B cell (primary cell): ENCODE data around the gene SLTM. TPM values are rescaled to one million over a fixed set of nuclear protein-coding genes. Genes with fewer than 3 reads are reported as not detected.
"Not testable (repeated sequence)": the region's sequence is repeated elsewhere in the genome, so short reads cannot be mapped to it uniquely, and the experiment has no call there.

Experiments
- ATAC-seq: fragments of 200-7000 bp; cut with Tn5 transposase; one replicate; pipeline ENCODE4 v1.10.0; 2021; ENCODE audit warnings: low read depth, mild to moderate bottlenecking, moderate number of reproducible peaks, moderate library complexity
- CTCF ChIA-PET: fragments of 350-600 bp; sonication (Branson Sonifier 250); formaldehyde crosslinking; loops from one replicate; lab custom pipeline; 2021; ENCODE audit warnings: antibody characterized with exemption, inconsistent platforms; lab: Charles Lee
- POLR2A ChIA-PET: fragments of 350-600 bp; sonication (Branson Sonifier 250); formaldehyde crosslinking; loops from one replicate; lab custom pipeline; 2021; ENCODE audit warnings: antibody characterized with exemption; lab: Charles Lee
- DNase-seq: peaks from one replicate; pipeline ENCODE4 v3.0.0; 2013
- H2AFZ ChIP-seq: 2 replicates; pipeline ENCODE4 v1.6.1; 2012; ENCODE audit warnings: mild to moderate bottlenecking, low read depth, low read length; ENCODE audit not compliant: insufficient read depth, poor library complexity, severe bottlenecking
- H3K27ac ChIP-seq, 2 donors: 1 replicate in 1 of 2; 2 replicates in 1 of 2; pipeline ENCODE4 v1.5.1; 2012 to 2013; ENCODE audit warnings: low read length in 2 of 2, mild to moderate bottlenecking in 2 of 2, moderate library complexity in 1 of 2
- H3K27me3 ChIP-seq, 4 experiments: fragments of 200-600 bp in 1 of 4; sonication (generic) in 1 of 4; replicated peaks in 1 of 4; 1 replicate in 2 of 4; 2 replicates in 2 of 4; pipeline versions ENCODE4 v1.6.1 to v1.7.0; 2013 to 2016; ENCODE audit warnings: low read length in 3 of 4, mild to moderate bottlenecking in 2 of 4, mixed read lengths in 1 of 4, moderate library complexity in 1 of 4; ENCODE audit not compliant: insufficient read depth in 4 of 4, control insufficient read depth in 3 of 4; ENCODE audit errors: control extremely low read depth in 1 of 4
- H3K36me3 ChIP-seq, 2 experiments: replicated peaks in 1 of 2; 1 replicate in 1 of 2; 2 replicates in 1 of 2; pipeline versions ENCODE4 v1.6.1 to v1.7.1; 2013; ENCODE audit warnings: low read length in 1 of 2; ENCODE audit not compliant: insufficient read depth in 2 of 2, control insufficient read depth in 1 of 2; ENCODE audit errors: control extremely low read depth in 1 of 2, extremely low read depth in 1 of 2
- H3K4me1 ChIP-seq, 2 donors: fragments of 200-600 bp in 1 of 2; sonication (generic) in 1 of 2; 1 replicate in 1 of 2; 2 replicates in 1 of 2; pipeline versions ENCODE4 v1.5.1 to v1.6.1; 2013 to 2017; ENCODE audit warnings: low read length in 2 of 2; ENCODE audit not compliant: control insufficient read depth in 2 of 2, insufficient read depth in 2 of 2
- H3K4me2 ChIP-seq: replicated peaks from 2 replicates; pipeline ENCODE3; 2012; ENCODE audit warnings: mild to moderate bottlenecking, low read depth, low read length; ENCODE audit not compliant: poor library complexity, severe bottlenecking
- H3K4me3 ChIP-seq, 5 experiments: fragments of 200-600 bp in 1 of 5; sonication (generic) in 1 of 5; 1 replicate in 3 of 5; 2 replicates in 2 of 5; pipeline versions ENCODE4 v1.5.1 to v1.7.0; 2011 to 2016; ENCODE audit warnings: low read length in 4 of 5, mild to moderate bottlenecking in 4 of 5, low read depth in 2 of 5, control low read depth in 1 of 5, moderate library complexity in 1 of 5; ENCODE audit not compliant: insufficient read depth in 1 of 5; ENCODE audit errors: control extremely low read depth in 1 of 5, extremely low read depth in 1 of 5
- H3K79me2 ChIP-seq: fragments of 200-600 bp; sonication (generic); one replicate; pipeline ENCODE4 v1.6.0; 2016; ENCODE audit warnings: low read length; ENCODE audit not compliant: control insufficient read depth, insufficient read depth
- H3K9ac ChIP-seq: fragments of 200-600 bp; sonication (generic); 2 replicates; pipeline ENCODE4 v1.6.1; 2017; ENCODE audit warnings: mild to moderate bottlenecking, low read length, moderate library complexity
- H3K9me3 ChIP-seq, 3 donors: one replicate each; pipeline versions ENCODE4 v1.6.1 to v1.7.1; 2013; ENCODE audit warnings: low read length in 2 of 3; ENCODE audit not compliant: control insufficient read depth in 2 of 3, insufficient read depth in 1 of 3; ENCODE audit errors: control extremely low read depth in 1 of 3
- H4K20me1 ChIP-seq: 2 replicates; pipeline ENCODE4 v1.6.0; 2012; ENCODE audit warnings: mild to moderate bottlenecking, low read length; ENCODE audit not compliant: insufficient read depth, control insufficient read depth, poor library complexity, severe bottlenecking
- H3K27ac Mint-ChIP-seq: one replicate; pipeline ENCODE4 v1.8.0; 2021; ENCODE audit warnings: mixed read lengths
- H3K27me3 Mint-ChIP-seq: one replicate; pipeline ENCODE4 v1.8.0; 2021; ENCODE audit warnings: mixed read lengths
- H3K4me1 Mint-ChIP-seq: one replicate; pipeline ENCODE4 v1.8.0; 2021; ENCODE audit warnings: mixed read lengths
- H3K4me3 Mint-ChIP-seq: one replicate; pipeline ENCODE4 v1.8.0; 2021; ENCODE audit warnings: mixed read lengths
- H3K9me3 Mint-ChIP-seq: one replicate; pipeline ENCODE4 v1.8.0; 2022; ENCODE audit warnings: mixed read lengths; ENCODE audit not compliant: insufficient read depth
- CTCF ChIP-seq: fragments of 200-600 bp; IDR thresholded peaks from one replicate; pipeline ENCODE4 v1.8.0; 2022; ENCODE audit warnings: antibody characterized with exemption, mild to moderate bottlenecking
- EZH2 ChIP-seq: IDR thresholded peaks from 2 replicates; pipeline ENCODE4 v1.6.1; 2012; ENCODE audit warnings: borderline replicate concordance, low read depth, mild to moderate bottlenecking, moderate library complexity, low read length; ENCODE audit not compliant: insufficient read depth, poor library complexity, severe bottlenecking
- WGBS: methylation state at CpG from one replicate; pipeline ENCODE4 v1.1.5; 2013; ENCODE audit warnings: missing lambda C conversion rate; ENCODE audit not compliant: insufficient coverage; 5-methylcytosine and 5-hydroxymethylcytosine counted together
- intact Hi-C: fragments of 100-400 bp; cut with micrococcal nuclease; formaldehyde crosslinking; loops from one replicate; pipeline ENCODE4 v1.10.0; 2022
- polyA plus RNA-seq: library from polyadenylated mRNA; depleted of rRNA; stranded (reverse); fragments of >200 nt; gene quantifications from 2 replicates; pipeline ENCODE4 v1.2.3, GENCODE V29; 2012
- total RNA-seq, 2 donors: library from RNA; stranded (reverse); fragments of 120-200 nt in 1 of 2; gene quantifications; 1 replicate in 1 of 2; 2 replicates in 1 of 2; pipeline versions ENCODE4 v1.2.3 to v1.2.4, GENCODE V29; 2013 to 2022

Gene SLTM
- total and polyA plus RNA-seq, 2 donors (not counting 1 experiment from before 2014, with no cell fraction given), result 83.2 to 183 TPM

DNA sequence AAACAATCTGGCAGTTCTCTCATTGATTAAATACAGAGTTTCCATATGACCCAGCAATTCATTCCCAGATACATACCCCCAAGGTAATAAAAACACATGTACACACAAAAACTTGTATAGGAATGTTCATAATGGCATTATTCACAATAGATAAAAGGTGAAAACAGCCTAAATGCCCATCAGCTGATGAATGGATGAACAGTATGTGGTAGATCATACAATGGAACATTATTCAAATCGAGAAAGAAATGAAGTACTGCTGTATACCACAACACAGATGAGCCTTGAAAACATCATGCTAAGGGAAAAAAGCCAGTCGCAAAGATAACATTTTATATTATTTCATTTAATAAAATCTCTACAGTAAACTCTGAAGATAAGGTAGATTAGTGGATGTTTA lies 71.2 kb downstream of the SLTM start:
- ATAC-seq, result no peak
- intact Hi-C loops, result no loop called here
- no peaks in the 10 kb centered on the region for H3K79me2 ChIP-seq
- peaks cover 6% of the 10 kb centered on the region for H3K27me3 Mint-ChIP-seq
- TF ChIP-seq CTCF, result no peak
- TF ChIP-seq EZH2, result no peak
- WGBS, result no CpG with 5 or more reads among the region's 2 CpGs
- H3K27ac Mint-ChIP-seq, result no peak overlapping the region
- POLR2A ChIA-PET, result no interaction called here
- H3K27ac ChIP-seq, result no peak overlapping the region
- CTCF ChIA-PET, result interaction anchor here (1.2 kb wide), 1 partner anchor 10 kb away, joined by 5 read pairs; no protein-coding TSS in a partner anchor
- H3K36me3 ChIP-seq, result no peaks in the 10 kb centered on the region
- H3K9me3 Mint-ChIP-seq, result no peaks in the 10 kb centered on the region
- peaks cover 0 to 12% (median 0%) of the 10 kb centered on the region in 3 donors for H3K9me3 ChIP-seq
- no peak overlapping the region for H2AFZ ChIP-seq
- H3K4me3 Mint-ChIP-seq, result no peak overlapping the region
- no peak for DNase-seq
- H3K9ac ChIP-seq, result no peak overlapping the region
- peaks cover 0 to 5% (median 1%) of the 10 kb centered on the region in 4 experiments for H3K27me3 ChIP-seq
- H3K4me1 Mint-ChIP-seq, result peaks cover 18% of the 10 kb centered on the region
- no peak overlapping the region for H3K4me3 ChIP-seq
- H3K4me2 ChIP-seq, result no peak overlapping the region
- peaks cover 10 to 13% of the 10 kb centered on the region in 2 donors for H3K4me1 ChIP-seq
- no peaks in the 10 kb centered on the region for H4K20me1 ChIP-seq

GRCh38 chr15:58856621-58857020 lies 76.9 kb downstream of the SLTM start:
- CTCF ChIA-PET, H3K4me1 ChIP-seq, H3K9me3 ChIP-seq, DNase-seq, H3K4me2 ChIP-seq, H3K36me3 ChIP-seq, H3K27ac ChIP-seq, H2AFZ ChIP-seq, POLR2A ChIA-PET, H3K9me3 Mint-ChIP-seq, H3K27me3 Mint-ChIP-seq, H3K4me3 Mint-ChIP-seq, H3K4me3 ChIP-seq, H3K27me3 ChIP-seq, H3K9ac ChIP-seq, H4K20me1 ChIP-seq, H3K27ac Mint-ChIP-seq, intact Hi-C loops, H3K79me2 ChIP-seq, H3K4me1 Mint-ChIP-seq, ATAC-seq: not testable (repeated sequence)
- WGBS, result no CpG with 5 or more reads among the region's 1 CpG
